Activated CD8-positive, alpha-beta memory T cell treated with anti-CD3 and anti-CD28 coated beads, Interleukin-2, amount 10 ng/mL, durations not matched to agents 7 days and 5 days (primary cell): ENCODE data around the gene SYCE3. TPM values are rescaled to one million over a fixed set of nuclear protein-coding genes. Genes with fewer than 3 reads are reported as not detected.

Experiments used
- ATAC-seq: fragments of 150-1000 bp; cut with Tn5 transposase; one replicate; pipeline ENCODE4 v1.10.0; 2021; ENCODE audit warnings: moderate library complexity
- CTCF ChIA-PET: fragments of 350-600 bp; sonication (Branson Sonifier 250); formaldehyde crosslinking; loops from one replicate; lab custom pipeline; 2021; ENCODE audit warnings: antibody characterized with exemption; lab: Charles Lee
- DNase-seq: peaks from one replicate; pipeline ENCODE4 v3.0.0-alpha.2; 2020
- H3K27ac Mint-ChIP-seq: one replicate; pipeline ENCODE4 v1.8.0; 2021; ENCODE audit warnings: mild to moderate bottlenecking, mixed read lengths
- H3K27me3 Mint-ChIP-seq: one replicate; pipeline ENCODE4 v1.8.0; 2021; ENCODE audit warnings: mixed read lengths
- H3K36me3 Mint-ChIP-seq: one replicate; pipeline ENCODE4 v1.8.0; 2021; ENCODE audit warnings: mild to moderate bottlenecking, mixed read lengths
- H3K4me1 Mint-ChIP-seq: one replicate; pipeline ENCODE4 v1.8.0; 2021; ENCODE audit warnings: mixed read lengths
- H3K4me3 Mint-ChIP-seq: one replicate; pipeline ENCODE4 v1.8.0; 2021; ENCODE audit warnings: mild to moderate bottlenecking, moderate library complexity, mixed read lengths
- H3K9me3 Mint-ChIP-seq: one replicate; pipeline ENCODE4 v1.8.0; 2022; ENCODE audit warnings: low read depth, mixed read lengths
- total RNA-seq, 2 experiments: library from RNA; stranded (reverse); gene quantifications; one replicate each; pipeline ENCODE4 v1.2.3, GENCODE V29; 2021

Gene SYCE3
- total RNA-seq, 2 experiments from 2014 or later: 0.76 to 0.96 TPM

DNA sequence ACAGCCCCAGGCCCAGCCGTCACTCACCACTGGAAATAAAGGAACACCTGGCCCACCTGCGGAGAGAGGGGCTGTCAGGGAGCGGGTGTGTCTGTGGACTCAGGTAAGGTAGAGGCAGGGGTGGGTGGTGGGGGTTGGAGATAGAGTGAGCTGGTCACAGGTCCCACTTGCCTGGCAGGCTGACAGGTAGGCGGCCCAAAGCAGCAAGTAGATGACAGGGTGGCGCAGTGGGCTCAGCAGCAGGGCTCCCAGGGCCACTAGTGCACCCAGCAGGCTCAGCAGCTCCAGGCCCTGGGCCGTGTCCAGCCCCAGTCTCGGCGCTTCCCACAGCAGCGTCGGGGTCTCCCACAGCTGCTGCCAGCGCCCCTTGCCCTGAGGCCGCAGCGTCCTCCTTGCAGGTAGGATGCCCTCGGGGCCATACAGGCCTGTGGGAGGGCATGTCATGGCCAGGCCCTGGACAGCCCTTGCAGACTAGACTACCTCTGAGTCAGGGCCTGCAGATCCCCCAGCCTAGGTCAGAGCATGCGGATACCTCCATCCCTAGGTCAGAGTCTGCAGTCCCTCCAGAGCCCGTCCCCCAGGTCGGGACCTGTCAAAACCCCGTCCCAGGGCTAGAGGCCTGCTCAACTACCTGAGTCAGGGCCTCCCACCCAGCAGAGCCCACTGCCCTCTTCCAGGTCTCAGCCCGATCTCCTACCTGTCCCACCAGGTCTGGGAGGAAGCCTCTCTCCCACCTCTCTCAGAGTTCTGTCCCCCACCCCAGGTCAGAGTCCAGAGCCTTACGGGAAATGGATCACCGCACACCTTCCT is 55.9 kb downstream of the SYCE3 start:
- no peaks in the 10 kb centered on the region for H3K9me3 Mint-ChIP-seq
- peaks cover 26% of the 10 kb centered on the region for H3K4me1 Mint-ChIP-seq
- DNase-seq: peak; percentile 60
- CTCF ChIA-PET: interaction anchor here (1.0 to 4.1 kb wide), 8 partner anchors 10 to 394 kb away, joined by 3 to 38 read pairs (median 7); partner anchors contain the start of gene SYCE3
- H3K27ac Mint-ChIP-seq: peak overlapping the region; percentile 88
- ATAC-seq: no peak
- H3K36me3 Mint-ChIP-seq: no peaks in the 10 kb centered on the region
- H3K4me3 Mint-ChIP-seq: peak overlapping the region; percentile 98
- H3K27me3 Mint-ChIP-seq: no peaks in the 10 kb centered on the region

DNA sequence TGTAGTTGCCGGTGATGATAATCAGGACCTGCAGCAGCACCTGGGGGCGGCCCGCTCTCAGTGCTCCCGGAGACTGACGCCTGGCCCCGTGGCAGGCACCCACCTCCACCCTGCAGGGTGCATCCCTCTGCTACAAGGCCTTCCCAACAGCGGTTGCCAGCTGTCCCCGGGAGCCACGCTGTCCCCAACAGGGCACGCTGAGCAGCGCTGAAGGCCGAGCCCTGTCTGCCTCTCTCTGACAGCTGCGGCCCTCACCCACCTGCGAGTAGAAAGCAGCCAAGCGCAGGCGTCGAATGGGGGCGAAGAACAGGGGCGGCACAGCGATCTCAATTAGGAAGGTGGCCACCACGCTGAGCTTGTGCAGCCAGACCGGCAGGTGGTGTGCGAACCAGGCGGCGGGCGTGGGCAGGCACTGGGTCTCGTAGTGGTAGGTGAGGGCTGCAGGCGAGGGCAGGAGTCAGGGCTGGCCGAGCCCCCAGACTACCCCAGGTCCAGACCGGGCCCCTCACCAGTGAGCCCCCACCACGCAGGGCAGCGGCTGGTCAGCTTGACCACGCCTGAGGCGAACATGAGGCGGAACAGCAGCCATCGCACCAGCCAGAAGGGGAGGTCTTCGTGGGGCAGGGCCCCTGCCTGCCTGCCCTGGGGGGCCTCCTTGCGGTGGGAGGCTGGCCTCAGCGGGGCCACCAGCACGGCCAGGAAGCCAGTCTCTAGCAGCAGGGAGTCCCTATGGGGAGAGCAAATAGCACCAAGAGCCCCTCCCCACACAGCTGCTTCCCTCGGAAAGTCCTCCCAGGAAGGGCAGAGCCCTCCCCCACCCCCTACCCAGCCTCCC is 56.7 kb downstream of the SYCE3 start:
- H3K27ac Mint-ChIP-seq: no peak overlapping the region

GRCh38 chr22:50505276-50505775 is 57.4 kb downstream of the SYCE3 start:
- Mint-ChIP-seq H3K4me1 (peaks cover 22% of the 10 kb centered on the region), H3K4me3 (no peak overlapping the region), H3K9me3 (no peaks in the 10 kb centered on the region), H3K27ac (no peak overlapping the region), H3K36me3 (no peaks in the 10 kb centered on the region), H3K27me3 (no peaks in the 10 kb centered on the region)
- CTCF ChIA-PET: interaction anchor here (1.0 kb wide), 1 partner anchor 20 kb away, joined by 3 read pairs; the partner anchor contains the start of gene SCO2
- DNase-seq: no peak
- ATAC-seq: no peak

More for the DNA sequence above, 56.7 kb downstream of the SYCE3 start:
- peak overlapping the region; percentile 98 for H3K4me3 Mint-ChIP-seq
- H3K27me3 Mint-ChIP-seq: no peaks in the 10 kb centered on the region
- ATAC-seq: no peak
- H3K9me3 Mint-ChIP-seq: no peaks in the 10 kb centered on the region
- CTCF ChIA-PET: interaction anchor here (3.1 to 4.1 kb wide), 2 partner anchors 9 to 115 kb away, joined by 21 to 38 read pairs; no protein-coding TSS in a partner anchor
- peaks cover 24% of the 10 kb centered on the region for H3K4me1 Mint-ChIP-seq
- peak; percentile 45 for DNase-seq
- H3K36me3 Mint-ChIP-seq: no peaks in the 10 kb centered on the region

DNA sequence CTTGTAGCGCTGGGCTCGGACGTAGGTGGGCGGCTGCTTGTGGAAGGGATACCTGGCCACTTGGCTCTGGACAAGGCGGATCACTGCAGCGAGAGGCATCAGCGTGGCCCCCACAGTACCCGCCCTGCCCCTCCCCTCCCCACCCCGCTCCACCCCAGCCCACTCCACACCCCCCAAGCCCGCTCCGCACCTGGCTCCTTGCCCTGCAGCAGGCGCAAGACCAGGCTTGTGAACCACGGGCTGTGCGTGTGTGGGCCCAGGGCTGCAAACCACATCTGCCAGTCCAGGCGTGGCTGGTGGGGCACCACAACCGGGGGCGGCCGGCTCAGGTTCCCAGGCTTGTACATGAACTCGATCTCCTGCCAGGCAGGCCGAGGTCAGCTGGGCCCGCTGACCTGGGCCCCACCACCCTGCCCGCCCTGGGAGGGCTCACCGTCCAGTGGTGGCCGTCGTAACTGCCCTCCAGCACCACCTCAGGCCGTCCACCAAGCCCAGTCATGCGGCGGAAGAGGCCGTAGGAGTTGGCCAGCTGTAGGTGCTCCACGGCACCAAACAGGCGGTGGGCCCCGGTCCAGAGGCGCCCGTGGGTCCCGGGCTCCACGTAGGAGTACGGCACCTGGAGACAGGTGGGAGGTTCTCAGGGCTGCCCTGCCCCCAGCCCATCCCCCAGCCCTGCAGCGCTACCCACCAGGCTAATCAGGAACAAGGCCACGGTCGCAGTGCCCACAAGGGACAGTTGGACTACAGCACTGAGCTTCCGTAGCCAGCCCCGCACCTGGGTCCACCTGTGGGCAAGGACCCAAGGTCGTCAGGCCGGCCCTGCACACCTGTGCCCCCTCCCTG is 58.1 kb downstream of the SYCE3 start:
- DNase-seq (no peak), ATAC-seq (no peak)
- H3K4me1 Mint-ChIP-seq: peaks cover 17% of the 10 kb centered on the region
- no peaks in the 10 kb centered on the region for H3K27me3 Mint-ChIP-seq
- no peaks in the 10 kb centered on the region for H3K36me3 Mint-ChIP-seq
- no peak overlapping the region for H3K27ac Mint-ChIP-seq
- CTCF ChIA-PET: interaction anchor here (1.0 kb wide), 1 partner anchor 21 kb away, joined by 3 read pairs; the partner anchor contains the start of gene SCO2
- no peak overlapping the region for H3K4me3 Mint-ChIP-seq
- no peaks in the 10 kb centered on the region for H3K9me3 Mint-ChIP-seq

GRCh38 chr22:50503475-50504145 is 59.1 kb downstream of the SYCE3 start:
- no peaks in the 10 kb centered on the region for H3K36me3 Mint-ChIP-seq
- no peaks in the 10 kb centered on the region for H3K27me3 Mint-ChIP-seq
- ATAC-seq (no peak), DNase-seq (no peak)
- H3K4me3 Mint-ChIP-seq: no peak overlapping the region
- CTCF ChIA-PET: interaction anchor here (0.9 kb wide), 1 partner anchor 30 kb away, joined by 3 read pairs; no protein-coding TSS in a partner anchor
- H3K27ac Mint-ChIP-seq: no peak overlapping the region
- H3K4me1 Mint-ChIP-seq: peaks cover 10% of the 10 kb centered on the region
- H3K9me3 Mint-ChIP-seq: no peaks in the 10 kb centered on the region

GRCh38 chr22:50502628-50503474 is 59.9 kb downstream of the SYCE3 start:
- Mint-ChIP-seq H3K4me3 (no peak overlapping the region), H3K27ac (no peak overlapping the region), H3K27me3 (peaks cover under 1% of the 10 kb centered on the region), H3K4me1 (peaks cover 15% of the 10 kb centered on the region), H3K36me3 (no peaks in the 10 kb centered on the region), H3K9me3 (no peaks in the 10 kb centered on the region)
- DNase-seq (no peak), ATAC-seq (no peak)
- CTCF ChIA-PET: interaction anchor here (0.9 to 1.8 kb wide), 2 partner anchors 23 to 29 kb away, joined by 3 to 5 read pairs; partner anchors contain the start of gene SCO2

GRCh38 chr22:50502096-50502495 is 60.6 kb downstream of the SYCE3 start:
- Mint-ChIP-seq H3K27me3 (peaks cover 5% of the 10 kb centered on the region), H3K4me1 (peaks cover 15% of the 10 kb centered on the region), H3K9me3 (no peaks in the 10 kb centered on the region), H3K27ac (no peak overlapping the region), H3K4me3 (no peak overlapping the region), H3K36me3 (no peaks in the 10 kb centered on the region)
- no peak for ATAC-seq
- no peak for DNase-seq
- CTCF ChIA-PET: interaction anchor here (1.2 to 1.8 kb wide), 2 partner anchors 24 to 188 kb away, joined by 3 to 5 read pairs; partner anchors contain the start of gene SCO2

Other genes with a start within 250 kb of the SYCE3 start
- 1 to 10 TPM; 5.7 to 8.8 TPM for gene DENND6B, start 235.9 kb downstream of the SYCE3 start, total RNA-seq
- gene PPP6R2, start 219.6 kb downstream of the SYCE3 start, total RNA-seq: 10 to 100 TPM; 78.7 to 98.0 TPM
- gene SBF1, start 87.9 kb downstream of the SYCE3 start, total RNA-seq: 100 to 1,000 TPM; 192 to 207 TPM
- 1 to 10 TPM; 4.7 to 5.3 TPM for gene ADM2, start 81.4 kb downstream of the SYCE3 start, total RNA-seq
- under 1 TPM; 0.23 to 0.61 TPM for gene MIOX, start 76.1 kb downstream of the SYCE3 start, total RNA-seq
- gene LMF2, start 55.2 kb downstream of the SYCE3 start, total RNA-seq: 100 to 1,000 TPM in 1 of 2 experiments, 10 to 100 TPM in 1; 98.6 to 138 TPM
- 100 to 1,000 TPM; 136 to 181 TPM for gene NCAPH2, start 54.7 kb downstream of the SYCE3 start, total RNA-seq
- 10 to 100 TPM in 1 of 2 experiments, 1 to 10 TPM in 1; 9.1 to 11.6 TPM for gene SCO2, start 37.3 kb downstream of the SYCE3 start, total RNA-seq
- gene TYMP, start 32.9 kb downstream of the SYCE3 start, total RNA-seq: 100 to 1,000 TPM in 1 of 2 experiments, 10 to 100 TPM in 1; 93.1 to 108 TPM
- gene KLHDC7B, start 17.0 kb downstream of the SYCE3 start, total RNA-seq: 10 to 100 TPM; 10.2 to 12.0 TPM
- gene CPT1B, start 15.5 kb upstream of the SYCE3 start, total RNA-seq: 10 to 100 TPM; 80.1 to 87.6 TPM
- gene CHKB, start 19.9 kb upstream of the SYCE3 start, total RNA-seq: 100 to 1,000 TPM in 1 of 2 experiments, 10 to 100 TPM in 1; 97.2 to 118 TPM
- gene MAPK8IP2, start 37.9 kb upstream of the SYCE3 start, total RNA-seq: under 1 TPM; 0.19 to 0.29 TPM
- 10 to 100 TPM; 49.6 to 68.2 TPM for gene ARSA, start 65.2 kb upstream of the SYCE3 start, total RNA-seq
- gene SHANK3, start 109.9 kb upstream of the SYCE3 start, total RNA-seq: under 1 TPM in 1 of 2 experiments, not detected in 1; 0.05 TPM
- not detected for gene ACR, start 175.3 kb upstream of the SYCE3 start, total RNA-seq
- gene RABL2B, start 220.7 kb upstream of the SYCE3 start, total RNA-seq: 10 to 100 TPM; 21.9 to 26.6 TPM